GM19193 (cell line): ENCODE measurements around the gene LZTS2.

ENCODE experiments used
- POLR2A ChIP-seq: IDR thresholded peaks from 4 replicates; pipeline ENCODE4 v1.6.1; 2011; ENCODE audit not compliant: insufficient read depth, insufficient read length; ENCODE audit errors: extremely low read depth

LZTS2 gene

DNA sequence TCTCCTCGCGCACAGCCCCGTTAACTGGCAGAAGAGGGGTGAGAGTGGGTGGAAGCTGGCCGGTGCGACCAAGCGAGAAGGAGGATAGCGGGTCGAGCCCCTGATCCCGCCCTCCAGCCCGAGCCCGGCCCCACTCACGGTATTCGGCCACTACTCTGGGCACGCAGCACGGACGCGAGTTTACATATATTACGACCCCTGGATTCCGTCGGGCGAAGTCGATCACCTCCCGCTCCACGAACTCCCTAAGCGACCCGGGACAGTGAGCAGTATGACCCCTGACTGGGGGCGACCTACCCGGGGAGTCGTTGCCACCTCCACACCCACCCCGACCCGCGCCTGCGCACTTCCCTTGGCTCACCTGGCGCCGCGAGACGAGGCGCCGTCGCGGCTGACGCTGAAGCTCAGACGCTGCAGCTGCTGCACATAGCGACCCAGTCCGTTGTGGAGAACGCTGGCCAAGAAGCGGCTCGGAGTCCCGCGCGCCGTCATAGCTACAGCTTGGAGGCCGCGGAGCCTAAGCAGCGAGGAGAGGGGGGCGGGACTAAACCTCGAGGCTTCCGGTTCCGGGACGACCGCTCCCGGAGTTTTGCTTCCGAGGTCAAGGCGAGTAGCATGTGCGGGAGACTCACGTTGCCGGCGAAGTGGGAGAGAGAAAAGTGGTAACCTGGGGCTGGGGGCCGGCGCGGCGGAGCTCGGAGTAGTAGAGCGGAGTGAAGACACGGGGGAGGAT lies 12.5 kb upstream of the LZTS2 start, which contains the start of the genes MRPL43 and TWNK:
Gene MRPL43, minus strand, starts transcription at position 546 of the 733 bp plus-strand sequence. Its CDS starts 54 bp downstream, at position 492.
Gene TWNK, plus strand, starts transcription at position 592 of the 733 bp plus-strand sequence. CDS start 668 bp downstream, outside the sequence.
- TF ChIP-seq POLR2A, result peak; percentile 83

DNA sequence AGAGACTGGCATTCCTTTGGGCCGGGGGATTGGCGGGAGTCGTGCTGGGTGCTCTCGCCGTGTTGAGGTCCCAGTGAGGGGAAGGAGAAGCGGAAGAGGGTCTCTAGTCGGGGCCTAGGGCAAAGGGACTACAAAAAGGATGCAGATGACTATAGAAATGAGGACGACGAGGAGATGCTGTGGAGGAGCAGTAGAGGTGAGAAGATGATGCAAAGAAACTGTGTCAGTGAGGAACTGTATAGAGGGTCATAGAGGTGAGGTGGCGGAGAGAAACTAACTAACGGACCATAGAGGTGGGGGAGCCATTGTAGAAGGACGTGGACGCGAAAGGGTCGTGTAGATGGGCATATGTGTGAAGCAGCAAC lies 11.9 kb upstream of the LZTS2 start:
- no peak for TF ChIP-seq POLR2A

DNA sequence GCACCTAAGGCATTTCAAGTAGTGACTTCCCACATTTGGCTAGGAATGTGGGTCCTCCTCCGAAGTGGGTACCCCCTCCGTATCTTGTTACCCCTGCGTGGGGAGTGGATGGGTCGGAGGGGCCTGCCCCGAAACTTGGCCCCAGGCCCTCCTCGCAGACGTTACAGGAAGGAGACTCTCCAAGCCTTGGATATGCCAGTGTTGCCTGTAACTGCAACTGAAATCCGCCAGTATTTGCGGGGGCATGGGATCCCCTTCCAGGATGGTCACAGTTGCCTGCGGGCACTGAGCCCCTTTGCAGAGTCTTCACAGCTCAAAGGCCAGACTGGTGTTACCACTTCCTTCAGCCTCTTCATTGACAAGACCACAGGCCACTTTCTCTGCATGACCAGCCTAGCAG lies 11.4 kb upstream of the LZTS2 start:
- no peak for TF ChIP-seq POLR2A

DNA sequence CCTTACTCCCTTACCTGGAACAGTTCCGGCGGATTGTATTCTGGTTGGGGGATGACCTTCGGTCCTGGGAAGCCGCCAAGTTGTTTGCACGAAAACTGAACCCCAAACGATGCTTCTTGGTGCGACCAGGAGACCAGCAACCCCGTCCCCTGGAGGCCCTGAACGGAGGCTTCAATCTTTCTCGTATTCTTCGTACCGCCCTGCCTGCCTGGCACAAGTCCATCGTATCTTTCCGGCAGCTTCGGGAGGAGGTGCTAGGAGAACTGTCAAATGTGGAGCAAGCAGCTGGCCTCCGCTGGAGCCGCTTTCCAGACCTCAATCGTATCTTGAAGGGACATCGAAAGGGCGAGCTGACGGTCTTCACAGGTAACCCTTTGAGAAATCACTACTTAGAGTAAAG lies 10.5 kb upstream of the LZTS2 start:
- no peak for TF ChIP-seq POLR2A

DNA sequence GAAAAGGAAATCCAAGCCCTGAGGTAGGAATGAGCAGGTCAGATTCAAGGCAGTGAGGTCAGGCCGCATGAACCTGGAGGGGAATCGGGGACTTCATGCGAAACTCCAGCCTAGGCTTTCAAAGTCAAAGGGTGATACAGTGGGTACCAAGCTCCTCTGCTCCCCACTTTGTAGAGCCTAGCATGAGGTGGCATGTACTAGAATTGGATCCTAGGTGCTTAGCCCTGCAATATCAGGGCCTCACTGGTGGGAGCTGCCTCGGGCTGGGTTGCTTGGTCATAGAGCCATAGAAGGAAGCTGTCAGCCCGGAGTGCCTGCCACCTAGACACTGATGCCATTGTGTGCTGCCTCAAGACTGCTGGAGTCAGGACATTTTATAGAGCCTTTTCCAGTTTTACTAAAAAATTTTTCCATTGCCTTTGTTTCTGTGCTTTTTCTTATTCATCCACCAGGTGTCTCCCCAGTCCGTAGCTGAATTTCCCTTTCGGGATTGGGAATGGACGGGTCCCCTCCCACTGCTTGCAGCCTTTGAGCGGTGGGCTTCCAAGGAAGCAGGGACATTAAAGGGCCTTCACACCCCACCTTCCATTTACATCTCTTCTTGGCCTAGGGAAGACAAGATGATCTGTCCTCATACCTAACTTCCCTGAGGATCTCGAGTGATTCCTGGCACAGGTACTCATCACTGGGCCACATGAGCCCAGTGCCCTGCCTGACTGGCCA lies 5.5 kb upstream of the LZTS2 start:
- TF ChIP-seq POLR2A, result peak; percentile 24

DNA sequence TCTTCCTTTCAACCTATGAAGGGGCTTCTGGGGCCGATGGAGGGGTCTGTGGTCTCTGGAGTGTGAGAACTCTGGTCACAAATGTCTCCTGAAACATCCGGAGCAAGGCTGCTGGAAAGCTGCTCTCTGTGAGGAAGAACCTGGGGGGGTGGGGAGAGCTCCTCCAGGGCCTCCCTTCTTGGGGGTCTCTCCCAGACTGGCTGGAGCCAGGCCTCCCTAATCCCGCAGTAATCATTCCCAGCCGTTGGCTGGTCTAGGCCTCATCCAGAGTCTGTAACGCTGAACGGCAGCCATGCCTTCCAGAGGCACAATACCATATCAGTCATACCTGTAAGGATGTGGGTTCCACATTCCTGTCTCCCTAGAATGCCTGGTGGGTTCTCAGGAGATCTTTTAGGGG lies 4.4 kb upstream of the LZTS2 start:
- no peak for TF ChIP-seq POLR2A

DNA sequence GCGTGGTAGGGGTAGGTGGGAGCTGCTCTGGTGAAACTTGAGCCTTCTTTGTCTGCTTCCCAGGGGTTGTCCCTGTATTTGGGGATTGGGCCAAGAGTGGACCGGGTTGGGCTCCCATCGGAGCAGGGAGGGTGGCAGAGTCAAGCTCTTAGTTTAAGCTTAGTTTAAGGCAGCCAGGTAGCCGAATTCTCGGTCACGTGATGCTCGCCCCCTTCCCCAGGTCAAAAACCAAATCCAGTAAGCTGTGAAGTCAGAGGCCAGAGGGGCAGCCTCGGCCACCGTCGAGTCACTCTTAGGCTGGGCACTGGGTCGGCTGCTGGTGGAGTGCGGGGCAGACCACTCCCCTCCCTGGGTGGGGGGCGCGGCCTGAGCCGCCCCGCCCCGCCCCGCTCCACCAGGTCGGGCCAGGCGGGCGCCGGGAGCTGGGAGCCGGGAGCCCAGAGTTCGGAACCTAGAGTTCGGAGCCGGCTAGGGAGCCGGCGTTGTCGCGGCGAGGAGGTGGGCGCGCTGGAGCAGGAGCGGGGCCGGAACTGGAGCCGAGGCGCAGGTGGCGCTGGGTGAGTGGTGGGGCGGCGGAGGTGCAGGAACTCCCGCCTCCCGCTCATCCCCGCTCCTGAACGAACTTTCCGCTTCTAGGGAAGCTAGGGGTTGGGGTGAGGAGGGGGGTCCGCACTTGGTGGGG lies 2.8 kb upstream of the LZTS2 start:
- no peak for TF ChIP-seq POLR2A

DNA sequence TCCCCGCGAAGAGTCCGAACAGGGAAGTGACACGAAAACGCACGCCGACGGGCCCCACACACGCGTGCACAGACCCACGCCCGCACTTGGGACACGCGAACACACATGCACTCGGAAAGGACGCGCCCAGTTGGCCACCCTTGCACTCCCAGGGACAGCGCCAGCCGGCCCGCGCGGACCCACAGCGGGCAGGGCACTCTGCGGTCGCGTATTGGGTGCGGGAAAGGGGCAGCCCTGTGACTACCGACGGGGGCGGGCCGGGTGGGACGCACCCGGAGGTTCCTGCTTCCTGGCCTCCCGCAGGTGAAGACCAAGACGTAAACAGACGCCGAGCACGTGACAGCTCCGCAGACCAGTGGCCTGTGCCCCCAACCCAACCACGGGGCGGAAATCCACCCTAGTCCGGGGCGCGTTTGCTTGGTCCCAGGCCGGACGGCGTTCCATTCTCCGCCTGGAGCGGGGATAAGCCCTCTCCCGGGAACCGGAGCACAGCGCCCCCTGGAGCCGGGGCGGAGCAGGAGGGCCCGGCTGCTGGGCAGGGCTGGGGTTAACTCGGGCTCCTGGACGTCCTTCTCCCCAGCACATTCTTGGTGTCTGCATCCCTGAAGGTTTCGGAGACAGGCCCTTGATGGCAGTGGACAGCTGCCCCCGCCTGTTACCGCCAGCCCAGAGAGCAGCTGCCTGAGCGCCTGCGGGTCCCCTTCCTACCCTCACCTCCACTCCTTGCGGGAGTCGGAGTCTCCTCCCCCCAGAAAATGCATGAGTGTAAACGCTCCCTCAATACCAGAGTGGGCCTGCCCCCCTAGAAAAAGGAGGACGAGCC lies 2.0 kb upstream of the LZTS2 start:
- TF ChIP-seq POLR2A, result no peak

DNA sequence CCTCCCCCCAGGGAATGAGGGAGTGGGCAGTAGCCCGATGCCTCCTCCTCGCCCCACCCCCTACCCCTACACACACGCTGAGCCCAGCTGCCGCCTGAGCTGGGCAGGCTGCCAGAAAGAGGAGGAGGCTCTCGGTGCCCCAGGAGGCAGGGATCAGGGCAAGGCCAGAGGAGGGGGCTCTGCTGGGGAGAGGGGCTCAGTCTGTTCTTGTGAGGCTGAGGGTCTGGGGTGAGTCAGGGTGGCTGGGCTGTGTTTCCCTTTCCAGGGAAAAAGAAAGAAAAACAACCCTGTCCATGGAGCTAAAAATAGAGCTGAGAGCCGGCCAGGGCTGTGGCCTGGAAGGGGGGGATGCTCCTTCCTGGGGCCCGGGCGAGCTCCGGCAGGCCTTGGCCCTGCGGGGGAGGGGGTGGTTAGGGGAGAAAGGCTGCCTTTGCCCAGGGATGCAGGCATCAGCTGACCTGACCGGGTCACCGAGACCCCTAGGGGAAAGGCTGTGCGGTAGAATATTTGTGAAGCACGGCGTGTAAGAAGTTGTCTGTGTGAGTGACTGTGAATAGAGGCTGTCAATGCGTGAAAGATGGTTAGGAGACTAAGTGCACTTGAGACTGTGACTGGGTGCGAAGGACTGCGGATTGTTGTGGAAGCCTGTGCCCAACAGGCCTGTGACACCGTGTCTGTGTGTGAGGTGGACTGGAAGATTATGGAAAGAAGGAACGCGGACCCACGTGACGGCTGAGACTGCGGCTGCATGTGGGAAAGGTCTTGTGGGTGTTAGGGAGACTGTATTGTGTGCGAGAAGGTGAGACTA lies 1.2 kb upstream of the LZTS2 start:
- no peak for TF ChIP-seq POLR2A

DNA sequence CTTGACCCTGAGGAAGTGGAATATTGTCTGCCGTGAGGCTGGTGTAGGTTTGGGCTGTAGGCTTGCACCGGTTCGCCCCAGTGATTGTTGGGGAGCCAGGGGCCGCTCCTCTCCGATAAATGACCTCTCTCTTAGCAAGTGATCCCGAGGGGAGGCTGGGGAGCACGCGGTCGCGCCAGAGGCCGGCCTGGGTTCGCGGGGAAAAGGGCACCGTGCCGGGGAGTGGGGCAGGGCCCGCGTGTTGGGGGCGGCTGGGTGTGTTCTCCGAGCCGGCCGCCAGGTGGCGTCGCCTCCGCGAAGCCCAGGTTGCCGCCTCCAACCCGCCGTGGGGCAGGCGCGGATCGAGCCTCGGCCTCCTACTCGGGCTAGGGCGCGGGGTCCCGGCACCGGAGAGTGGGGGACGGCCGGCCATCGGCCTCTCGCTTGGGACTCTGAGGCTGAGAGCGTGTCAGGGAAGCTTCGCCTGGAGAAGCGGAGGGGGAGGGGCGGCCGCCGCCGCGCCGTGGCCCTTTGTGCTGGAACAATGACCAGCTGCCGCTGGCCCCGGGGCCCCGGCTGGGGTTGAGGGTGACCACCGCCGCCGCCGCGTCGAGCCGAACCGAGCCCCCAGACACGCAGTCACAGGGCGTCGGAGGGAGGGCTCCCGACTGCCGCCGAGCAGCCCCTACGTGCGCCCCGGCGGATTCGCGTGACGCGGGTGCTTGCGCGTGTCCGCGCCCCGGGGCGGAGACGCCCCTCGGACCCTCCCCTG lies 442 bp upstream of the LZTS2 start:
- TF ChIP-seq POLR2A, result peak; percentile 21

DNA sequence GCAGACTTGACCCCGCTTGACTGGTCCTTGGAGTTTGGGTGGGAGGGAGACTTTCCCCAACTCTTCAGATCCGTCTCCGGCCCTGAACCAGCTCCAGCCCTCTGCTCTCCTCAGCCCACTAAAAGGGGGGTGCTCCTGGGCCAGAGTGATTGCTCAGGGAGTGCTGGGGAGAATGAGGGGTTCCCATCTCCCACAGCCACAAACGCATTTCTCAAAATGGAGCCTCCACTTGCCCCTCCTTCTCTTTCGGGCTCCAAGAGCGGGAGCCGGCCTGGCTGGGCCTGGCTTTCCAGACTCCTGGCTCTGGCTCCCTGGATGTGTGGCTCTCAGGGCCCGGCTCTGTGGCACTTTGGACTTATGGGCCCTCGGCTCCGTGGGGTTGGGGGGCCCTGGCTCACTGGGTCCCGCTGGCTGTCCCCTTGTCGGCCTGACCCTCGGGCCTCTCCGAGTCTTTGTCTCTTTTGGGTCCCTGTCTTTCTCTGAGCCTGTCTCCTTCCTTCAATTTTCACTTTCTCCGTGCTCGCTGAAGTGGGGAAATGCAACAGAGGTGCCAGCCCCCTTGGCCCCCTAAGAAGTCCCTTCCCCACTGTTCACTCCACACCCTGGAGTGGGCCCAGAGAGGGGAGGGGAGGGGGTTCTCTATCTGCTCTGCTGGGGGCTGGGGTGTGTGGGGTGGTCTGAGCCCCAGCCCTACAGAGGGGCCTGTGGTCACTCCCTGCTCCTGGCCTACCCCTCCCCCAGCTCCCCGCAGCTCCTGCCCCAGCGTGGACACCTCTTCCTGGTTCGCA lies 713 bp downstream of the LZTS2 start:
- TF ChIP-seq POLR2A, result no peak

DNA sequence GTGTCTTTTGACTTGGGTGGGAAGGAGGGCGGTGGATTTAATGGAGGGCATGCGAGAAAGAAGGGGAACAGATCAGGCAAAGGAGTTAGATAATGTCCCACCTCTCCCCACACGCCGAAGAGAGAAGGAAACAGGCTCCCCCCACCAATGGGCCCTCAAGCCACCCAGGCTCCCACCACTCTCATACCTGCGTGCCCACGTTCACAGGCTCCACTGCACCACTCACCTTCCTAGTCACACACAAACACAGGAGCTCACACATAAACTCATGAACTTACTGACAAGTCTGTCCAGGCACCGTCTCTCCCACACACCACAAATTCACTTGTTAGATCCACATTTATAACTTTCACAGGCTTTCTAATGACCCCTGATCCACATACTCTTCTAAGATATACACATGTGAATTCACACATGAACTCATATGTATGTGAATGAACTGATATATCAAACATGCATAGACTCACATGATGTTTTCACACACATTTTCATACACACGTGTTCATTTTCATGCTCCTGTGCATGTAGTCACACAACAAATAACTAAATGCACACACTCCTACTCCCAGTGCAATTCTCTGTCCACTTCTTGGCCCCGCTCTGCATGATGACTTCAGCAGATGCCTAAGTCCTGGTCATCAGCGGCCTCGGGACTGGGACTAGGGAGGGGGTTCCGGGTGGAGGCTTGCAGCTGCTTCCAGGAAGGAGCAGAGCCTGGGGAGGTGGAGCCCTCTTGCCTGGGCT lies 1.5 kb downstream of the LZTS2 start:
- no peak for TF ChIP-seq POLR2A

DNA sequence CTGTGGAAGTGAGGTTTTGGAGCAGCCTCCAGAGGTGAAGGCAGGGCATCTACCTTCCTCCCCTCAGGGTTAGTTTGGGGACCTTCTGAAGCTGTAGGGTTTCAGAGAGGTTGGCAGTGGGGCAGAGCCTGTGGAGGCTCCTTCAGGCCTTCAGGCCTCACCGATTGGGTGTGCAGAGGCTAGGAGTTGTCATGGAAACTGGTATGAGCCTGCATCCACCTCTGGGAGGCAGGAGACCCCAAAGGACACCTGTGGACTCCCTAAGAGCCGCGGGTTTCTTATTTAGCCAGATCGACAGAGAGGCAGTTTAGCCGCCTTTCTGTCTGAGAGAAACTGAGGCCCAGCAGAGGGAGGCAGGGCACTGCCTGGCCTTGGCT lies 2.0 kb downstream of the LZTS2 start:
- no peak for TF ChIP-seq POLR2A

DNA sequence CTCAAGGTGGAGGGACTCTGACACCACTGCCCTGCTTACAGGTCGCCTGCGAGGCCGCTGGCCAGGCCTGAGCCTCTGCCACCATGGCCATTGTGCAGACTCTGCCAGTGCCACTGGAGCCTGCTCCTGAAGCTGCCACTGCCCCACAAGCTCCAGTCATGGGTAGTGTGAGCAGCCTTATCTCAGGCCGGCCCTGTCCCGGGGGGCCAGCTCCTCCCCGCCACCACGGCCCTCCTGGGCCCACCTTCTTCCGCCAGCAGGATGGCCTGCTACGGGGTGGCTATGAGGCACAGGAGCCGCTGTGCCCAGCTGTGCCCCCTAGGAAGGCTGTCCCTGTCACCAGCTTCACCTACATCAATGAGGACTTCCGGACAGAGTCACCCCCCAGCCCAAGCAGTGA lies 2.8 kb downstream of the LZTS2 start:
- TF ChIP-seq POLR2A, result no peak
